G401.6 (cell line): ENCODE results near the gene NF1.
"Not testable (repeated sequence)": the region's sequence is repeated elsewhere in the genome, so short reads cannot be mapped to it uniquely, and the experiment has no call there.

Experiments used
- FAIRE-seq: peaks from 2 replicates; lab custom pipeline; 2012; peaks lifted over from hg19 to GRCh38; lab: Jason Lieb, UNC

The NF1 gene

GRCh38 chr17:31178951-31179350 is 84.2 kb downstream of the NF1 start:
- not testable (repeated sequence) for FAIRE-seq

- no peak for FAIRE-seq
These were observed 100.5 kb downstream of the NF1 start for GRCh38 chr17:31195305-31195704.

GRCh38 chr17:31198026-31198425 is 103.2 kb downstream of the NF1 start:
- no peak for FAIRE-seq

DNA sequence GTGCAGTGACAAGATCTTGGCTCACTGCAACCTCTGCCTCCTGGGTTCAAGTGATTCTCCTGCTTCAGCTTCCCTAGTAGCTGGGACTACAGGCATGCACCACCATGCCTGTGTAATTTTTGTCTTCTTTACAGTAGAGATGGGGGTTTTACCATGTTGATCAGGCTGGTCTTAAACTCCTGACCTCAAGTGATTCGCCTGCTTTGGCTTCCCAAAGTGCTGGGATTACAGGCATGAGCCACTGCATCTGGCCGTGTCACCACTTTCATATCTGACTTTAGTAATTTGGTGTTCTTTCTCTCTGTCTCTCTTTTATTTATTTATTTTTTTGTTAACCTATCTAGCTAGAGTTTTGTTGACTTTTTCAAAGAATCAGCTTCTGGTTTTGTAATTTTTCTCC is 103.9 kb downstream of the NF1 start:
- FAIRE-seq: not testable (repeated sequence)

- FAIRE-seq: no peak
These were observed 105.5 kb downstream of the NF1 start for GRCh38 chr17:31200287-31200686.

DNA sequence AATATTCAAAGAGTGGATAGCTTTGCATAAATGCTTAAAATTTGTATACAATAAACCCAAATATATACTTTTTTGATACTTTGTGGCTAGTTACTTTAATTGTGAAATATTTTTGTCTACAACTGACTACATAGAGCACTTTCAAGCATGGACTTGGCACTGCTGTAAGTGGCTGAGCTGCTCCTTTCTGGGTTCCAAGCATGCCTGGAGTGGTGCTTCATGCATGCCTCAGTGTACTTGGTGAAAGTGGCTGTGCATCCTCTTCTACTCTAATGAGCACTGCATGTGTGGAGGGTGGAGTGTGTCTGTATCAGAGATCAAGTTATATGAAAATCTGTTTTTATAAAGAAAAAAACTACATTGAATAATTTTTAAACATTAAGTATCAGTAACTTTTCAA is 108.2 kb downstream of the NF1 start:
- no peak for FAIRE-seq

DNA sequence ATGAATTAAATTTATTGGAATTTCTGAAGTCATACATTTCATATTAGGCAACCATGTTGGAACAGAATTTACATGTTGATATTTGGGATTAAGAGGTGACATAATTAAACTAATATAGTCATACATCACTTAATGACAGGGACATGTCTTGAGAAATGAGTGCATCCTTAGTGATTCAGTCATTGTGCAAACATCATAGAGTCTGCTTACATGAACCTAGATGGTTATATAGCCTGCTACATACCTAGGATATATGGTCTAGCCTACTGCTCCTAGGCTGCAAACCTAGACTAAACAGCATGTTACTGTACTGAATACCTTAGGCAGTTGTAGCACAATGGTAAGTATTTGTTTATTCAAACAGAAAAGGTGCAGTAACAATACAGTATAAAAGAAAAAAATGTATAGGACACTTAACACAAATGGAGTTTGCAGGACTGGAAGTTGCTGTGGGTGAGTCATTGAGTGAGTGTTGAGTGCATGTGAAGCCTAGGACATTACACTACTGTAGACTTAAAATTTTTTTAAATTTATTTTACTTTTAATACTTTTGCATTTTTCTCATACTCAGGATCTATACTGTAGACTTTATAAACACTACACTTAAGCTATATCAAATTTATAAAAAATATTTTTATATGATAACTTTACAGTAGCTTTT is 116.7 kb downstream of the NF1 start:
- FAIRE-seq: no peak

GRCh38 chr17:31216031-31216751 is 121.4 kb downstream of the NF1 start:
- FAIRE-seq: peak; percentile 98

DNA sequence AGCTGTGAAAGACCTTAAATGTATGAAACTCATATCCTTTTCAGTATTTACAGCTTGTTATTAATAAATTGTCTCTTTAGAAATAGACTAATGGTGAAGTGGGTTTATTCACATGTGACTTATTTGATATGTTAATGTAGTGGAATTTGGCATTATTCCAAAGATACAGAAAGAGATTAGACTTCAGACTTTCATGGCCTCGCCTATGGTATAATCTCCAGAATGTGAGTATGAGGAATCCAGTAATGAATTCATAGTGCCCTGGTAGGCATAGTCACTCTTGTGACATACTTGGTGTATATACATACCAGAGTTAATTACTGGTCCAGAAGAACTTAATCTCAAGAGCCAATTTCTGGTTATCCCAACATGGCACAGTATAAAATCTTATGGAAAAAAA is 129.6 kb downstream of the NF1 start:
- no peak for FAIRE-seq

DNA sequence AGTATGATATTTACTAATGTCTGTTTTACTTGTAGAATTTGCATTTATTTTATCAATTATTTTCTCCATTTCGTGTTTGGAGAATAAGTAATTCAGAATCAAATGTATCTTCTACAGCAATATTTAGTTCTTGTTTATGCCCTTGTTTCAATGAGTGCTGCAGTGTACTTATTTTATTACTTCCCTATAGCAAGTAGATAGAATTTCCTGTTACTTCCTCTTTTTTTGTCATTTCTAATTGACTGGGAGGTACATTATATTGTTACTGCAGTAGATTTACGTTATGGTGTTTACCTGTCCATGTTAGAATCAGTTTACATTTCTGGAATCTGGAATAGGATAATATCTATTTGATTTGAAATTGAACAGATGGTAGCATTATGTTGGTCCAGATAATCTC is 131.1 kb downstream of the NF1 start:
- FAIRE-seq: no peak

DNA sequence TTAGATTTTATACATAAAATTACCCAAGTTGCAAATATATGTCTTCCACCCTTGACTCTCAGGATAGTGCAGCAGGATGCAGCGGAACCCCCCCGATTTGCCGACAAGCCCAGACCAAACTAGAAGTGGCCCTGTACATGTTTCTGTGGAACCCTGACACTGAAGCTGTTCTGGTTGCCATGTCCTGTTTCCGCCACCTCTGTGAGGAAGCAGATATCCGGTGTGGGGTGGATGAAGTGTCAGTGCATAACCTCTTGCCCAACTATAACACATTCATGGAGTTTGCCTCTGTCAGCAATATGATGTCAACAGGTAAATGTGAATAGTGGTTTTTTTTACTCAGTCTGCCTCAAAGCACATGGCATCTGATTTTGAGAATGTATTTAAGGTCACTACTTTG is 131.6 kb downstream of the NF1 start:
- FAIRE-seq: no peak

- no peak for FAIRE-seq
These were observed 132.2 kb downstream of the NF1 start for GRCh38 chr17:31226950-31227349.

- FAIRE-seq: no peak
These were observed 137.1 kb downstream of the NF1 start for GRCh38 chr17:31231852-31232251.

DNA sequence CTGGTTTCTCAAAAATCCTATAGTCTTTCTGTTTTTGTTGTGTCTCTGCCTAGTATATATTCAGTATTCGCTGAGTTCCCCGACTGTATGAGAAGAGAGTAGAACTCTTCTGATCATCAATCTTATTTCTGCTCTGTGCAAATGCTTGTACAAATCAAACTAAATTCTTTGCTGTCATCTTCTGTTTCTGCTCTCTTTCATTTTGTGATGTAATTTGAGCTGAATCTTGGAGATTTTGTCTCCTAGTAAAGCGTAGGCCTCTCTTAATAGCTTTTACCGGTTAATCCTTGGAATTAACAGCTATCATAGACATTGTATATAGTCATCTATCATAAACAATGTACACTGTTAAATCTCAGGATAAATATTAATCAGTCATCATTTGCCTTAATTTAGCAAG is 140.3 kb downstream of the NF1 start:
- no peak for FAIRE-seq

- no peak for FAIRE-seq
These were observed 141.4 kb downstream of the NF1 start for GRCh38 chr17:31236137-31236536.

DNA sequence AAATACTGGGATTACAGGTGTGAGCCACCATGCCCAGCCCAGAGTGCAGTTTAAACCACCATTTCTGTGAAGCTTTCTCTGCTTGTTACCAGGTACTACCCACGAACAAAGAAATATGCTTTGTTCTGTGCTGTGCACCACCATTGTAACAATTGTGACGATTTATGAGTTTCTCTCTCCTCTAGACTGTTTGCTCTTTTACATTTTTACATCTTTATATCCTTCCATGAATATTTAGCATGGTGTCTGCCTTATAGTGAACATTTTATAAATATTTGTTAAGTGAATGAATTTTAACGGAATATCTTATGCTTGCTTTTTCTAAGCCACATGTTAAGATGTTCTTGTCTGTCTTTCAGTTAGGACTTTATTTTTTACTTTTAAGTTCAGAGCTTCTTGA is 141.9 kb downstream of the NF1 start:
- FAIRE-seq: no peak

GRCh38 chr17:31241116-31241515 is 146.3 kb downstream of the NF1 start:
- no peak for FAIRE-seq

DNA sequence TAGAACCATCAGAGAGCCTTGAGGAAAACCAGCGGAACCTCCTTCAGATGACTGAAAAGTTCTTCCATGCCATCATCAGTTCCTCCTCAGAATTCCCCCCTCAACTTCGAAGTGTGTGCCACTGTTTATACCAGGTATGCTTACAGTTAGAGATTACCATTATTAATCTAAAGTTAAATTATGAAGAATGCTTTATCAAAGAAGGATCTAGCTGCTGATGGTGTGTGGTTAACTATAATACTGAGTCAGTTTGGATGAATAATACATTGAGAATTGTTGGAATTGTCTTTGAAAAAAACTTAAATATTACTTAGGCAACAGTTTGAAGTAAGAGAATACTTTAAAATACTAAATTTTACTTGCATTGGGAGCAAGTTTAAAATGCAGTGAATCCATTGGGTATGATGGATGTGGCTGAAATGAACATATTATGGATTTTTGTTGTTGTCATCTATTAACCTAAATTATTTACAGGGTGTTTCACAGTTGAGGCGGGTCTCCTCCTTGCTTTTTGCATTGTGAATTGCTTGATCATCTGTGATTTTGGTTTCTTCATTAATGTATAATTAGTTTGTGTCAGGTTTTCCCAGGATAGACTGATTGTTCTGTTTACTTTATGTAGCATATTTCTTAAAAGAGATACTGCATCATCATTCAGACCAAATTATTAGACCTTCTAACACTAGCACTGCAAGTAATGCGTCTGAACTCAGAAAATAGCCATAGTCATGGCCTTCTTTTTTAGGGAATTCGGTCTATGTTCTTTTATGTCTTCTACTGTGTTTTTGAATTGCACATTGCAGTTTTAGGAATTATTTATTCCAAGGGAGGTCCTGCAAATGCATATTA is 154.4 kb downstream of the NF1 start:
- FAIRE-seq: no peak

DNA sequence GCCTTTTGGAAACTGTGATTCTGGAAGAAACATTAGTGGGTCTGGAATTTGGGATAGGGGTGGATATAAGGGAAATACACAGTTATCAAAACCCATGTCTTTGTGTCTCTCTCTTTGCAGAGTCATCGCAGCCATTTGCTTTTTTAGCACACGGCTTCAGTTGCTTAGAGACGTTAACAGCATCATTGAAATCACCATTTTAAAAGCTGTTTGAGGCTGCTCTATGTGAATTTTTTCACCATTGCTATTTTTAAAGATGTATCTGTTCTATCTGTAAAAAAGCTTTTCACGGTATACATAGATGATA is 155.0 kb downstream of the NF1 start:
- no peak for FAIRE-seq

DNA sequence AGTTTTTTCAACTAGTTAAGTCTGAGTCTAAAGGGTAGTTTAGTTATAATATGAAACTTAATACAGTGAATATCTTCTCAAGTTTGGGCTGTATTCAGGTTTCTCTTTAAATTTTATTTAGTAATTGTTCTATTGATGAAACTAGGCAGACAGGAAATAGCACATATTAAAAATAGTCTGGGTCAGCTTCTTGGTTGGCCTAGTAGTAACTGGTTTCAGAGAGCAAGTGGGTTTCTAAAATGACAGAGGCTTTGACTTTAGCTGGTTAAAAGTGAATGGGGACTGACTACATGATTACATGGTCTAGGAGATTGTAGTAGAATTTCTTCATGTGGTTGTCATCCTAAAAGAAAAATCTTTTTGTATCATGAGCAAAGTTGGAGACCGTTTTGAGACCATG is 155.5 kb downstream of the NF1 start:
- FAIRE-seq: peak; percentile 75

DNA sequence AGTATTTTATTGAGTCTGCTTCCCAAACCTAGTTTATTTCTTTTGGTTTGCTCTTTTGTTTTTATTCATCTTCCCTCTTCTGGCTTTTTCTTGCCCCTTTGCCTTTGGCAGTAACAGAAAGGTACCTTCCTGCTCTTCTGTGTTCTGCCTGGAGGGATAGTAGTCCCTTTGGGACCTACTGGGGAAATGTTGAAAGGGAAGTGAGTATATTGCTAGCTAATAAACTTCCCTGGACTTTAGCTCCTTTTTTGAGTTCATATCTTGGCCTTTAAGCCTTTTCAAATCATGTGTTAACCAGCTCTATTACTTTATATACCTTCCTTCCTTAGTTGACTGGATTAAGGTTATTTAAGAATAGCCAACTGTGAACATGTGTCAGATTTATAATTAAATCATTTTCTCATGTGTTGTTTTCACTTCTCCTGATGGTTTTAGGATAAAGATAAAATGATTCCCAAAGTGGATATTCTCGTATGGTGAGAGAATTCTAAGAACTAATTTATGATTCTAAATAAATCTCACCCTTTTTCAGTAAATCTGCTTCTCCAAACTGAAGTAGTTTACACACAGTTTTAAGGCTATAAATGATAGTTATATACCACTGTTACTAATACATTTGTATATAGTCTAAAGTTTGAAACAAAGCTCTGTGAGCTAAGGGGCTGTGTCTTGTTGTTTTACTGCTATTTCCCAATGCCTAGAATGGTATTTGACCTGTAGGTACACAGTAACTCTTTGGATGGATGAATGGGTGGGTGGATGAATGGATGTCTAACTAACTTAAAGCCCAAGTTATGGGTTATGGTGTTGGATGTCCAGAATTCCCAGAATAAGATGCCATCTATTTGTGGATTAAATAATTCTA is 156.6 kb downstream of the NF1 start:
- peak; percentile 11 for FAIRE-seq

DNA sequence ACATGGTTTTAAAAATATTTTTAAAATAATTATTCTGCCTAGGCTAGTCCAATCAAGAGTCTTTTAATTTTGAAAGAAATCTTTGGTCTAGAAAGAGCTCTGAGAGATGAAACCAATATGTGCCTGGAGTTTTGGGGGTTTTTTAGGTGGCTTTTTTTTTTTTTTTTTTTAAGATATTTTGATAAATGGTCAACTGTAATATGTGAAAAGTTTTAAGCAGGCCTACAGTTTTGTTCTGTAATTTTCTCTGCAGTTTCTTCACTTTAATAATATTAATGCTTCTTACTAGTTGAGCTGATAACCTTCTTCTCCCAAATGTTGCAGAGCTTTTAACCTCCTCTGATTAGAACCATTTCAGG is 157.2 kb downstream of the NF1 start:
- no peak for FAIRE-seq

GRCh38 chr17:31252741-31253140 is 158.0 kb downstream of the NF1 start:
- peak; percentile 46 for FAIRE-seq
